Activated CD4-positive, alpha-beta T cell treated with anti-CD3 and anti-CD28 coated beads for 1 hour (primary cell): ENCODE data around the gene KRTAP5-10.
"Not testable (repeated sequence)": the region's sequence is repeated elsewhere in the genome, so short reads cannot be mapped to it uniquely, and the experiment has no call there.

ENCODE experiments used
- DNase-seq: peaks from one replicate; pipeline ENCODE4 v3.0.0-alpha.2; 2020

The KRTAP5-10 gene

DNA sequence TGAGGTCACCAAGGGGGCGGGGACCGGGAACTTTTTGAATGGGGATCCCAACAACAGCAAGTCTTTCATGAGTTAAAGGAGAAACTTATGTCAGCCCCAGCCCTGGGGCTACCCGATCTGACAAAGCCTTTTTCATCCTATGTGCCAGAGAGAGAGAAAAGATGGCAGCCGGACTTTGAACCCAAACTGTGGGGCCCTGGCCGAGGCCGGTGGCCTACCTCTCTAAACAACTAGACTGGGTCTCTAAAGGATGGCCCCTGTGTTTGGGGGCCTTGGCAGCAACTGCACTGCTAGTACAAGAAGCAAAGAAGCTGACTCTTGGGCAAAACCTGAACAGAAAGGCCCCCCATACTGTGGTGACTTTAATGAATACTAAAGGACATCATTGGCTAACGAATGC lies 48.6 kb downstream of the KRTAP5-10 start:
- DNase-seq = not testable (repeated sequence)

DNA sequence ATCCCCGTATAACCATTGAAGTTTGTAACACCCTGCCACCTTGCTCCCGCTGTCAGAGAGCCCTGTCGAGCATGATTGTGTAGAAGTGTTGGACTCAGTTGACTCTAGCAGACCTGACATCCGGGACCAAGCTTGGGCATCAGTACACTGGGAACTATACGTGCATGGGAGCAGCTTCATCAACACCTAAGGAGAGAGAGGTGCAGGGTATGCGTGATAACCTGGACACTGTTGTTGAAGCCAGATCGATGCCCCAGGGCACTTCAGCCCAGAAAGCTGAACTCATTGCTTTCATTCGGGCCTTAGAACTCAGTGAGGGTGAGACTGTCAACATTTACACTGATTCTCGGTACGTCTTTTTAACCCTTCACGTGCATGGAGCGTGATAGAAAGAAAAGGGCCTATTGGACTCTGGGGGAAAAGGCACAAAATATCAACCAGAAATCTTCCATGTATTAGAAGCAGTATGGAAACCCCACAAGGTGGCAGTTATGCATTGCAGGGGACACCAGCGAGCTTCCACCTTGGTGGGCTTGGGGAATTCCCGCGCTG lies 49.1 kb downstream of the KRTAP5-10 start:
- DNase-seq = not testable (repeated sequence)

DNA sequence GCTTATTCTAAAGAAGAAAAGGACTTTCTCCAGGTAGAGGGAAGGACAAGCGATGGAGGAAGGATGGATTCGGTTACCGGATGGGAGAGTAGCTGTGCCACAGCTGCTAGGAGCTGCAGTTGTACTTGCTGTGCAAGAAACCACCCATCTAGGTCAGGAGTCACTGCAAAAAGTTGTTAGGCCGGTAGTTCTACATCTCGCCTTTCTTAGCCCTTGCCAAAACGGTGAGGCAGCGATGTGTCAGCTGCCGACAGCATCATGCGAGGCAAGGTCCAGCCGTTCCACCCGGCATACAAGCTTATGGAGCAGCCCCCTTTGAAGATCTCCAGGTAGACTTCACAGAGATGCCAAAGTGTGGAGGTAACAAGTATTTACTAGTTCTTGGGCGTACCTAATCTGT lies 49.6 kb downstream of the KRTAP5-10 start:
- not testable (repeated sequence) for DNase-seq
